DMS53 (cell line): Measurements from ENCODE around the gene SLC49A3.
"Not testable (repeated sequence)": the region's sequence is repeated elsewhere in the genome, so short reads cannot be mapped to it uniquely, and the experiment has no call there.

Experiments used
- DNase-seq: peaks from one replicate; lab custom pipeline; 2025; lab: John Stamatoyannopoulos, UW

SLC49A3 gene

DNA sequence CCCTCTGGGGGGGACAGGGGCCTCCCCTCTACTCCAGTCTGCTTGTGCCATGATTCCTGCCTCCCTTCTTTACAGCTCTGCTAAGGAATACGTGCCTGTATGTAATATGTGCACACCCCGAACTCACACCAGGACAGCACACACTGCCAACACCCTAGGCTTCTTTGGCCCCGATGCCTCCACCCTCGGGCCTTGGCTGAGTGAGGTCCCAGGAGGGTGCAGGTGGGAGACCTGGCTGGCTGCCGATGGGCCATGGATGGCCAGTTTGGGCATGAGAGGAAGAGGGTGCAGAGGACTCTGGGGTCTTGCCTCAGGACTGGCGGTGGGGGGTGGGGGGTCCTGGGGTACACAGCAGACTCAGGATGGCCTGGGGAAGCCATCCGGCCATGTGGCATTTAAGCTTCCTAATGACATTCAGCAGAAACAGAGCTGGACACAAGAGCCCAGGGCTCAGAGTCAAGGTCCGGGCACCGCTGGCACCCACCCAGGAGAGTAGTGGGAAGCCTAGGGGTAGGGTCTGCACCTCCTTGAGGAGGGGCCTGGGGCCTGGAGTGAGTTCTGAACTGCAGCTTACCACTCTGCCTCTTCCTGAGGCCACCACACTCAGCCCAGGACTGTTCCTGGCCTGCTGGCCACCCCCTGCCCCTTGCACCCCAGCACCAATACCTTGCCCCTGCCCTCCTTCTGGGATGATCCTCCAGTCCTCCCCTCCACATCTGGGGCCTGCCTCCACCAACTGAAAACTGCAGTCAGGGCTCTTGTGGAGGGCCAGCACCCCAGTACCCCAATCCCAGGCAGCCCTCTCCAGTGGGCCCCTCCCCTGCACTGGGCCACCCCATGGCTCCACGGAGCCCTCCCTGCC is 14.6 kb upstream of the SLC49A3 start:
- DNase-seq: no peak

DNA sequence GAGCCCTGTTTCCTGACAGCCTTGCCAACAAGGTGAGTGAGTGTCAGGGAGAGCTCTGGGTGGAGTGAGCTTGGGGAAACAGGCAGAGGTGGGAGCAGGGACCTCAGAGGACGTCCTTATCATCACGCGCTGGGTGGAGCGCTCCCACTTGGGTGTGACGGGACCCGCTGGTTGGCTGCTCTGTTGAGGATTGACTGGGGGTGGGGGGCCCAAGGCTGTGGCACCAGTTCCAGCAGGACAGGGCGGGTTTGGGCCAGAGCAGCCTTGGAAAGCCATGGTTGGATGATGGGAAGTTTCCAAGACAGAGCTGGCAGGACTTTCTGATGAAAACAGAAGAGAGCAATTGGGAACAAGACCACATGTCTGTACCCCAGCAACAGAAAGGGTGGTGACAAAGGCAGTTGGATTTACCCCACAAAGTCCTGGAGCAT is 13.7 kb upstream of the SLC49A3 start:
- DNase-seq: no peak

DNA sequence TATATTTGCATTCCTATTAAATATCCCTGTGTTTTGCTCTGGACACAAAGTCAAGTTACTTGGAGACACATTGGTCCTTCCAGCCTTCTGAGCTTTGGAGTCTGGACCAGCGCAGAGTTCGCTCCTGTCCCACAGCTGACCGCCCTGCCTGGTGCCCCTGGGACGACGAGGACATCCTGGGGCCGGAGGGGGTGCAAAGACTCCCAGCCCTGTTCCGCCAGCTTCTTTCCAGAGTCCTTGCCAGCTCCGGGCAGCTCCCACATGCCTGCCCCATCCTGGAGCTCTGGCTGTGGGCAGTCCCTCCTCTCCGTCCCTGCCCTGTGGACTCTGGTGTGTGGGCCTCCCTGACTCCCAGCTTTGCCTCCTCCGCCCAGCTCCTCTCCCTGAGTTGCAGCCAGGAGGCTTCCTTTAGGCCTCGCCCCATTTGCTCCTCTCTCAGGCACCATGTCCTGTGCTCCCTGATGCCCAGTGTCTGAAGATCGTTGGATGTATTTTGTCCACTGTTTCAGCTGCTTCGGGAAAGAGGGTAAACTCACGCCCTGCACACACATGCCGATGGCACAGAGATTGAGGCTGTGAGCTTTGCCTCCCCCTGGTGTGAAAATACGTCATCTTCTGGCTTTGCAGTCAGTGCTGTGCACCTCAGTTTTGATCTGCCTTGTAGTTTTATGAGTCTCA is 11.8 kb upstream of the SLC49A3 start:
- no peak for DNase-seq

DNA sequence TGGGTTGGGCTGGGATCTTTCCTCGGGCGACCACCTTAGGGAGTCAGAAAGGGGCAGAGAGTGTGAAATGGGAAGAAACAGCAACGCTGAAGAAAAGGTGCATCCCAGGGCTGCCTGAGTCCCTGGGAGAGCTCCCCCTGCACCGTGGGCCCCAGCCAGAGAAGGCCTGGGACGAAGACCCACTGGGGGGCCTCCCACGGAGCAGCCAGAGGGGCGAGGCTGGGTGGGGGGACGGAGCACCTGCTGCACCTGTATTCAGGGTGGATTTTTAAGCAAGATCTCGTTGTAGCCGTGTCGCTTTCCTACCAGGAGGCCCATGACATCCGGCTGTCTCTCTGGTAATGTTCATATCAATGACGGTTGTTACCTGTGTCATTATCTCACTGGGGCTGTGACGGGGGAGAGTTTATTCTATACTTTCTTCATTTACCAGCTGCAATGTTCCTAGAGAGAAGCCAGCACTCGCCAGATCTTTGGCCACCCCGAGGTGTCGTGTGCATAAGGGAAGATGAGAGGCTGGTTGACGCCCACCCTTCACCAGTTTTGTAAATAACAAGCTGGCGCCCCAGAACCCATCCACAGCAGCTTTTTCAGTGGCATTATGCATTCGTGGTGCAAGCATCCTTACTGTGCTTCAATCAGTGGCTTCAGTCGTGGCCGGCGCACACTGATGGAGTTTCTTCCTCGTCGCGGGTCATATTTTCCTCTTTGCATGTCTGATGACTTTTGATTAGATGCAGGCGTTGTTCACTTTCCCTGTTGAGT is 11.0 kb upstream of the SLC49A3 start:
- no peak for DNase-seq

DNA sequence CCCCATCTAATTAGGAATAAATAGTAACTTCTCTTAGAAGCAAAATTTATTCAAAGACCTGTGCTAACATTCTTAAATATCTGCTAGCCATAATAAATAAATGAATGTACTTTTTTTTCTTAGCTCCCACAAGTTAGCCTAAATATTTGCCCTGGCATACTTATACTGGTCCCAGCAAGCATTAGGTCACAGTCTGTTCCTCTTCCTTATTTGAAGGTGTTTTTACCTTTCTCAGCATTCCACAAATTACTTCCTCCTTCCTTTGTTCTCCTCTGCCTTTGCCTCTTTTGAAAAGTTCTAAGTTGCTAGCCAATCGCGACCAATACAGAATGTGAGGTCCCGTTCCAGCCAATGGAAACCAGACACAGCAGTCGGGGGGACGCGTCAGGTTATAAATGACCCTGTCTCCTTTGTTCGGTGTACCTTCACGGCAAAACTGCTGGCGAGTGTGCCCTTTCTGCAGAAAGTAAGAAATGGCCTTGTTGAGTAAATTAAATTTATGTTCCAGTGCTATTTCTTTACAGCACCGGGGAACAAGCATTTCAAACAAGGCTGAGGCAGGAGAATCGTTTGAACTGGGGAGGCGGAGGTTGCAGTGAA is 5.5 kb upstream of the SLC49A3 start:
- DNase-seq: not testable (repeated sequence)

DNA sequence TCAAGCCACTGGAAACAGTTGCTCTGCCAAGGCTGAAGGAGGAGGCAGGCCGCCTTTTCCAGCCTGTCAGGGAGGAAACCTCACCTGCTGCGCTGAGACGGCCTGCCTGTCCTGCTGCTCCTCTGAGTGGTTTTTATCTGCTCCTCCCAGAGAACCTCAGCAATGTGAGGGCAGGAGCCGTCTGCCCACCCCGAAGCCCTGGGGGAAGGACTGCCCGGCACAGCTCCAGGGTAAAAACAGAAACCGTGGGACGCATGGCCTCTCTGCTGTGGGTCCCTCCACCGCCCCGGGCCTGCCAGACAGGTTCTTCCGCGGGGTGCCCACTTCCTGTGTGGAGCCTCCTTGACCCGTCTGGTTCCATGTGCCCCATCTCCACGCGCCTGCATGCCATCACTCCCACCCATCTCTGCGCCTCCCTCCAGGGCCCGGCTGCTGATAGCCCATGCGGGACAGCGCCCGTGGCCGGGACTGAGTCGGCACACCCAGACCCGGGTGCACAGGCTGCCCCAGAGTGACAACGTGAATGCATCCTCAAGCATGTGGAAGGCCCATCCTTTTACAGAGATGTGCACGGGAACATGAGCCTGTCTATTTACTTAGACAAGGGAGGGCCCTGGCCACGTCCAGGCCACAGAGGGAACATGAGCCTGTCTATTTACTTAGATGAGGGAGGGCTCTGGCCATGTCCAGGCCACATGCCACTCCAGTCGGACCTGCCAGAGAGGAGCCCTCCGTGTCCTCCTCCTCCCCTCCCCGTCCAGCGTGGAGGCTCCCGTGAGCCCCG is 4.0 kb upstream of the SLC49A3 start:
- peak; percentile 80 for DNase-seq

DNA sequence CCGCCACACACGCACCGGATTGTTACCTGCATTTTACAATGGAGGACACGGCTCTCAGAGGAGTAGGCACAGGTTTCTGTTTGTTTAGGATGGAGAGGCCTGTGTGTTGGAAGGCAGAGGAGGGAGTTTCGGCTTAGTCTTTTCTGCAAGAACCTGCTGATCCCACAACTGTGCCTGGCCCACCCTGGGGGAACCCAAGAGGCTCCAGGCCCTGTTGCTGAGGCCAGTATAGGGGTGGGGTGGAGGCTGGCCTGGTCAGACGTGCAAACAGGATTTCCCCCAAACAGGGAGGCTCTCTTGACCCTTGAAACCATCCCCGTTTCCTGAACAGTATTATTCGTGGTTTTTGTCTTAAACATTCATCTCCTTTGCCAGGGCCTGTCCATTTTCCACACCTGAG is 772 bp upstream of the SLC49A3 start:
- peak; percentile 76 for DNase-seq

DNA sequence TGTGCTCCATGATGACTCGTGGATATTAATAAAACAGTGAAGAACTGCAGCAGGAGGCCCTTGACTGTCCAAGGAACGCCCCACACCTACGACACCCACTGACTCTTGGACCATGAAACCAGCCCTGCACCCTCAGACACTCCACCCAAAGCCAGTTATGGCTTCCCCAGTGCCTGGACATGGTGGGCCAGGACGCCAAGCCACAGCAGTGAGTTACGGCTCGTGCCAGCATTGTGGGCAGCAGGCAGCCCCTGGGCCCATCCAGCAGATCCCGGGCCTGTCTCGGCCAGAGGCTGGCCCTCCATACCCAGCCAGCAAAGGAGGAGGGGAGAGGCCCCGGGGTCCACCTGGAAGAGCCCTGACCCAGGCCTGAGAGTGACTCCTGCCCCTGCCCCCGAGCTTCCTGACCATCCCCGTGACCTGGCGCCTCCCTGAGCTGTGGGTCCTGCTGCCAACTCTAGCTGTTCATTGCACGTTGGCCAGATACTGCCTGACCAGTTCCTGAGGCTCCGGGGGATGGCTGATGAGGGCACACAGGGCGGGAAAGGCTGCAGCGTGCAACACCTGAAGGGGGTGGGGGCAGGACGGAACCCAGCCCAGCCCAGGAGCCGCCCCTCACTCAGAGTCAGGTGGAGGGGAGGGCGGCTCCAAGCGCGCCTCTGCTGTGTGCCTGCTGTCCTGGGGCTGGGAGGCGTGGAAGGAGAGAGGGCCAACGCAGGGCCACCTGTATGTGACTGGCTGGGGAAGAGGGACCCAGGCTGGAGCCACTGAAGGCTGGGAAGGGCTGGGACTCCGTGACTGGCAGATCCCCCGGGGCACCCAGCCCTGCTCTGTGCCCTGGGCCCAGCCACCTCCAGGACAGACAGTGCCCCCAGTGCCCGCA is 739 bp downstream of the SLC49A3 start:
- DNase-seq: peak; percentile 82

DNA sequence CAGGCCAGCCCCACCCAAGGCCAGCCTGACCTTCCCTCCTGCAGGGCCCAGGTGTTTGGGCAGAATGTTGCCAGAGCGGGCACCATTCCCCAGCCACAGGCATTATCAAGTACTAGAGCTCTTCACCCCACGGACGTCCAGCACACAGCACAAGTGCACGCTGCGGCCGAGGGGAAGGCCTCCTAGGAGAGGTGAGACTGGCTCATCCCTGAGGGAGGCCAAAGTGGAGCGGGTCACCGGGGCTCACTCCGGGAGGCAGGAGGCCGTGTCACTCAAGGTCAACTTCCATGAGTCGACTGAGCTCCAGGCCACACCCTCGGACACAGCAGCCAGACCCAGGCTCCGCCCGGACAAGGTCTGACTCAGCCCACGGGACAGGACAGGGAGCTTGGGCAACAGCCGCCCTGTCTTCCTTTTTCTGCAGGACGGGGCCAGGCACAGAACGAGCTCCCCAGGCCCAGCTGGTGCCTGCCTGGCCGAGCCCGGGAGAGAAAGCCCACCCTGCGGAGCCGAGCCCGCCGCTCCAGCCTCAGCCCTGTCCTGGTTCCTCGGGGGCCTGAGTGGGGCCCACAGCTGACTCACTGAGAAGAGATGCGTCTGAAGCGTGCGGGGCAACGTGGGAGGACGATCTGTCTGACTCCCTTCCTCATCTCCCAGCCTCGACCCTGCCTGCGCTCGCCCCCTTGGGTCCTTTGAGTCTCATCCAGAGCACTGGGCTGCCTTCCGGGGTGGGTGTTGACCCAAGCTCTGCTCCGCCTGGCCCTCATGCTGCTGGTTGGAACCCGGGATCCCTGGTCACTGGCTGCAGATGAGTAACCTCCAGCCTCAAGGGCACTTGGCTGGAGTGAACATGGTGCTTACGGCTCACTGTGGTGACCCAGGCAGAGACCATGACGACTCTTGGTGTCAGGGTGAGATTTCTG is 1.6 kb downstream of the SLC49A3 start:
- peak; percentile 74 for DNase-seq

DNA sequence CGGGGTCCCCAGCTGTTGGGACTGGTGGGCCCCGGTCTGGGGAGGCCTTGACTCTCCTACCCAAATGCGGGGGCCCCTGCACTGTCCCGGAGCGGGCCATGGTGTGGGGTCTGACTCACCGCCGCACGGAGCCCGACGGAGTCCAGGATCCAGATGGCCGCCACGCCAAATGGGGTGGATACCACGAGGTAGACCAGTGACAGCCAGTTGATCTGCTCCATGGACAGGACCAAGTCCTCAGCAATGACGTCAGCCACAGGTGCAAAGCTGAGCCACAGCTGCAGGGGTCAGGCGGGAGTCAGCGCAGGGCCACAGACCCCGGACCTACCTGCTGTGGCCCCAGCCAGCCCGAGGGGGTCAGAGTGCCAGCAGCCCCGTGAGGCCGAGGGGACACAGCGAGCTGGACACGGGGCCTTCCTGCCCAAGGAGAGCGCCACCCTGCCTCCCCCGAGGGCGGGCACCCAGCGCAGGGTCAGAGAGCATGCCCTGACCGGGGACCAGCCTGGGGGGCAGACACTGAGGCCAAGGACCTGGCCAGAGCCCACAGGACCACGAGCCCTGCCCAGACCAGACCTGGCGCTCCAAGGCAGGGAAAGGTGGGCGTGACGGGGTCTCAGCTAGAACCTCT is 2.4 kb downstream of the SLC49A3 start:
- DNase-seq: no peak

DNA sequence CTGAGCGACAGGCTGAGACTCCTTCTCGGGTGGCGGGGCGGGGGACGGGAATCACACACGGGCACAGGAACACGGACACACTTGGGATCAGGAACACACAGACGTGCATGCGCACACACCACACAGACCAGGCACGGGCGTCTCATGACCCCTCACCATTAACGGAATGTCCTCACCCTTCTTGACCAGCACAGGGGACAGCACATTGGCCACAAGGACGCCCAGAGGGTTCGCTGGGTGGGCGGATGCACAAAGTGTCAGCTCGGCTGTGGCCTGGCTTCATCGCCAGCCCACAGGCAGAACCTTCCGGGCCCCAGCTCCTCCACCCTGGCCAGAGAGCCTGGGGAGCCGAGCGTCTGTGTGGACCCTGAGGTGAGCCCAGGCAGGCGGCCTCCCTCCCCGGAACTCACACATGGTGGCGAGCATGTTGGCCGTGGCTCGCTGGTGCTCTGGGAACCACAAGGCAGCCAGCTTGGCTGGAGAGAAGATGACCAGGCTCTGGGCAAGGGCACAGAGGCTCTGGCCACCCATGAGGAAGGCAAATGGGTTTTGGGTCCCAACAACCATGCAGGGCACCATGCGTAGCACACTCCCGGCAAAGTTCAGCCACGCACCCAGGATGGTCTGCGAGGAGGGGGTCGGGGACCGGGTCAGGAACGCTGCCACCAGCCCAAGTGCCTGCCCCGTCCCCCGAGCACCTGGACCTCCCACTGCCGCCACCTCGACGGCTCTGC is 3.1 kb downstream of the SLC49A3 start:
- no peak for DNase-seq

DNA sequence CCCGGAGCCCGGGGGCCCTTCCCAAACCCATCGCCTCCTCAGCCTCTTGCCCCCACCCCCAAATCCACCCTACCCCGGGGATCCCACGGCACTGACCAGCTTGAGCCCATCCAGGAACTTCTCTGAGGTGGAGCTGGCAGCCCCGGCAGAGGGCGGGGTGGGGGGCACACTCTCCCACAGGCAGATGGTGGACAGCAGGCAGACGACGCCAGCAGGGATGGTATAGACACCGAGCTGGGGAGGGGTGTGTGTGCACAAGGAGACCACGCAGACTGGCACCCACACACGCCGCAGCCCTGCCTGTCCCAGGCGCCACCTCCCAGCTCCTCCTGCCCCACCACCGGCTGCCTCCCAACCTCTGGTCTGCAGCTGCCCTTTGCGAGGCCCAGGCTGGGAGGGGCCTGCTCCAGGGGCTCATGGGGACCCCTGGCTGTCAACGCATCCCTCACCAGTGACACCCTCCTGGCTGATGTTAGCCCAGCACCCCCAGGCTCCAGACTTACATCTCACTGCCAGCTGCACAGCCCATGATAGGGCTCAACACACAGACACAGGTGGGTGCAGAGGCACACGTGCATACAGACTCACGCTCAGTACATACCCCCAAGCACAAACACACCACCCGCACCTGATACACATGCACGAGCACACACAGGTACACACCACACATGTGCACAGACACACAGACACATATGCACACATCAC is 4.2 kb downstream of the SLC49A3 start:
- DNase-seq: no peak

DNA sequence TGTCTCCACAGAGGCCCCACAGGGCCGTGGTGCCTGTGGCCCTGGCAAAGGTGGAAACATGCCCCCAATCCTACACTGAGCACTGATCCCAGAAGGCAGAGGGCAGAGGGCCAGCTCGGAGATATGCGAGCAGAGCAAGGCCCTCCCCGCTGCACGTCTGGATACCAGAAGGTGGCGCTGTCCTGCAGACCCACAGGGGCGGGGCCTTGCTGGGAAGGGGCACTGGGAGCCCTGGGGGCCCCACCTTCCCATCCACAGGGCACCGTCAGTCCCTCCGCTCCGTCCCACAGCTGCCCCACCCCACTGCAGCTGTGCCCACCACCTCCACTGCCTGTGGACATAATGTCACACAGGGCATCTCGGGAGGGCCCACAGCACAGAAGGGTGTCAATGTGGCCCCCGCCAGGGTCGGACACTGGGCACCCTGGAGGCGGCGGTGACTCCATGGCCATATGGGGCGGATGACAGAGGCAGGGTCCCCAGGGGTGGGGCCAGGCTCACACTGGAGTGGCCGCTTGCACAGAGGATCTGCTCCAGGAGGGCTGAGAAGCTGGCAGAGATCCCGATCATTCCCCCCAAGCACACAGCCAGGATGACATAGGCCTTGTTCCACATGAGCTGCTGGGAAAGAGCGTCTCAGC is 4.8 kb downstream of the SLC49A3 start:
- peak; percentile 87 for DNase-seq

DNA sequence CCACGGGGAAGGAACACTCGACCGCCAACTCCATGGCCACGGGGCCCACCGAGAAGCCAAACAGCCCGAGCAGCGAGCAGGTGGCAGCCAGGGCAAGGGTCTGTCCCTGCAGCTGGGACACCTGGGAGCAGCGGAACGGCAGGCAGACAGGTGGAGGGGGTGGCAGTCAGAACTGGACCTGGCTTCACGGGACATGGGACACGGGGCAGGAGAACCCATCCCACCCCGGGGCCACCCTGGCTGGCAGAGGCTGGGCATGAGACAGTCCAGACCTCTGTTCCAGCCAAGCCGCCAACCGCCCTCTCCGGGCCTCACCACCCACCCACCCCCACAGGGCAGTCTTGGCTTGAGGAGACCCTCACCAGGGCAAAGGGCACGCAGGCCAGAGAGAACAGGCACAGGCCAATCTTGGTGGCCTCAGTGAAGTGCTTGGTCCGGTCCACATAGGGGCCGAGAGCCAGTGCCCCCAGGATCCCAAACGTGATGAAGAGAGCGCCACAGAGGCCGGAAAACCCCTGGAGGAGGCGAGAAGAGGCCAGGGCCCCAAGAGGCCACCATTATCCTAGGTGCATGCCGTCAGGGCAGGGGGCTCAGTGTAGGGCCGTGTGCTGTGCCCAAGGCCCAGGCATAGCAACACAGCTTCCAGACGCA is 5.6 kb downstream of the SLC49A3 start:
- DNase-seq: no peak

DNA sequence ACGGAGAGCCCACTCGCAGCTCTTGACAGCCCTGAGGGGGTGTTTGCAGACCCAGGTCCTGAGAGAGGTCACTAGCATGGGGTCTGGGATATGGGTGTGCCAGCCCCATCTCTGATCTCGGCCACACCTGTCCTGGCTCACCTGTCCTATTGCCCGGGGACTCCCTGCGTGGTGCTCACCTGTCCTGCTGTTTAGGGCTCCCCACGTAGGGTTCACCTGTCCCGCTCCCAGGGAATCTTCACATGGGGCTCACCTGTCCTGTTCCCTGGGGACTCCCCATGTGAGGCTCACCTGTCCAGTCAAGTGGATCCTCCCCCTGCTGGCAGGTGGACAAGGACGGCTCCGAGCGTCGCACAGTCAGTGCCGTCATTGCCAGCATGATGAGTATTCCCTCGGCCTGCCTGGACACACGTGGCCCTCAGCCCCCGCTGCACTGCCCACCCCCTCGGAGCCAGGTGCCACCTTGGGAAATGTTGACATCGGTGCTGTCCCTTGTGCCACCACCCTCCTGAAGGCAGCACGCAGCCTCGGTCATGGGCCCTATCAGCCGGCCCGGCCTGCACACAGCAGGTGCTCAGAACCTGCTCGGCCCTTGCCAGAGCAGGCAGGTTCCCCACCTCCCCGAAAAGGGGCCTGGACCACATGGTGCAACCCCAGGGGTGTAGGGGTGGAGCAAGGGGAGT is 6.3 kb downstream of the SLC49A3 start:
- DNase-seq: peak; percentile 97
